Measurements from ENCODE around the gene SARDH.

DNA sequence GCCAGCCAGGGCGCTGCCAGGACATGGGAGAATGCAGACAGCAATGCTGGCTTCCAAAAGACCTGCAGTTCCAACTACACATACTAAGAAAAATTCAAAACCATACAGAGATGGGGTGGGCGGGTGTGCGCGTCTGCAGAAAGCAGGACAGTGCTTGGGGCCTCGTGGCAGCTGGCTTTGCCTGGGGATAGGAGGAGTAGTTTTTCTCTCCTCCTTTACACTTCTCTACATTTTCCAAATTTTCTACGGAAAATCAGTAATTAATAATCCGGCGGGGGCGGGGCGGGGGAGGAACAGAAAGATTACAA is 43.6 kb upstream of the SARDH start:
- TF ChIP-seq, protein P1, sequence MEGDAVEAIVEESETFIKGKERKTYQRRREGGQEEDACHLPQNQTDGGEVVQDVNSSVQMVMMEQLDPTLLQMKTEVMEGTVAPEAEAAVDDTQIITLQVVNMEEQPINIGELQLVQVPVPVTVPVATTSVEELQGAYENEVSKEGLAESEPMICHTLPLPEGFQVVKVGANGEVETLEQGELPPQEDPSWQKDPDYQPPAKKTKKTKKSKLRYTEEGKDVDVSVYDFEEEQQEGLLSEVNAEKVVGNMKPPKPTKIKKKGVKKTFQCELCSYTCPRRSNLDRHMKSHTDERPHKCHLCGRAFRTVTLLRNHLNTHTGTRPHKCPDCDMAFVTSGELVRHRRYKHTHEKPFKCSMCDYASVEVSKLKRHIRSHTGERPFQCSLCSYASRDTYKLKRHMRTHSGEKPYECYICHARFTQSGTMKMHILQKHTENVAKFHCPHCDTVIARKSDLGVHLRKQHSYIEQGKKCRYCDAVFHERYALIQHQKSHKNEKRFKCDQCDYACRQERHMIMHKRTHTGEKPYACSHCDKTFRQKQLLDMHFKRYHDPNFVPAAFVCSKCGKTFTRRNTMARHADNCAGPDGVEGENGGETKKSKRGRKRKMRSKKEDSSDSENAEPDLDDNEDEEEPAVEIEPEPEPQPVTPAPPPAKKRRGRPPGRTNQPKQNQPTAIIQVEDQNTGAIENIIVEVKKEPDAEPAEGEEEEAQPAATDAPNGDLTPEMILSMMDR (IDR thresholded peaks at IDR 0.05 in 8 of 11, conservative IDR thresholded peaks at IDR 0.05 in 3 of 11), result no peak
- TF ChIP-seq POLR2A (IDR thresholded peaks at IDR 0.05) (no peak), POLR2AphosphoS5 (IDR thresholded peaks at IDR 0.05) (no peak)

Measured in spleen (tissue), 7 donors.